GM18507 (cell line): ENCODE measurements around the gene CSRP1.

Experiments used
- DNase-seq: peaks from one replicate; pipeline ENCODE4 v3.0.0; 2011; ENCODE audit warnings: low read depth; ENCODE audit not compliant: insufficient read length; ENCODE audit errors: extremely low spot score
- FAIRE-seq: peaks from 2 replicates; lab custom pipeline; 2011; peaks lifted over from hg19 to GRCh38; lab: Jason Lieb, UNC

The CSRP1 gene

GRCh38 chr1:201466492-201466891 lies 40.4 kb downstream of the CSRP1 start:
- DNase-seq (no peak), FAIRE-seq (no peak)

- no peak for DNase-seq
- FAIRE-seq = no peak
Measured at GRCh38 chr1:201465698-201466290, 41.1 kb downstream of the CSRP1 start.

GRCh38 chr1:201463071-201463552 lies 43.8 kb downstream of the CSRP1 start:
- no peak for FAIRE-seq

GRCh38 chr1:201461645-201462441 lies 45.1 kb downstream of the CSRP1 start:
- no peak for DNase-seq

More at GRCh38 chr1:201463071-201463552, 43.8 kb downstream of the CSRP1 start:
- no peak for DNase-seq

GRCh38 chr1:201460814-201461644 lies 45.9 kb downstream of the CSRP1 start:
- FAIRE-seq = no peak
- DNase-seq = no peak

More at GRCh38 chr1:201461645-201462441, 45.1 kb downstream of the CSRP1 start:
- no peak for FAIRE-seq

GRCh38 chr1:201459775-201460174 lies 47.1 kb downstream of the CSRP1 start:
- DNase-seq = no peak
- FAIRE-seq = no peak

GRCh38 chr1:201459052-201459451 lies 47.9 kb downstream of the CSRP1 start:
- no peak for DNase-seq
- no peak for FAIRE-seq

GRCh38 chr1:201457508-201457960 lies 49.4 kb downstream of the CSRP1 start:
- no peak for DNase-seq
- FAIRE-seq = no peak

- DNase-seq (no peak), FAIRE-seq (no peak)
Measured at GRCh38 chr1:201456499-201457309, 50.2 kb downstream of the CSRP1 start.

GRCh38 chr1:201455098-201455497 lies 51.8 kb downstream of the CSRP1 start:
- DNase-seq (no peak), FAIRE-seq (no peak)

GRCh38 chr1:201454608-201455007 lies 52.3 kb downstream of the CSRP1 start:
- FAIRE-seq (no peak), DNase-seq (no peak)

- FAIRE-seq (no peak), DNase-seq (no peak)
Measured at GRCh38 chr1:201452866-201453265, 54.1 kb downstream of the CSRP1 start.

GRCh38 chr1:201450721-201451291 lies 56.1 kb downstream of the CSRP1 start:
- FAIRE-seq (no peak), DNase-seq (no peak)

GRCh38 chr1:201448990-201449389 lies 57.9 kb downstream of the CSRP1 start:
- FAIRE-seq (no peak), DNase-seq (no peak)

GRCh38 chr1:201447903-201448871 lies 58.7 kb downstream of the CSRP1 start:
- peak; percentile 77 for DNase-seq
- FAIRE-seq = peak; percentile 9

GRCh38 chr1:201445310-201445709 lies 61.6 kb downstream of the CSRP1 start:
- DNase-seq = no peak

GRCh38 chr1:201444792-201445191 lies 62.1 kb downstream of the CSRP1 start:
- no peak for FAIRE-seq
- no peak for DNase-seq

More at GRCh38 chr1:201445310-201445709, 61.6 kb downstream of the CSRP1 start:
- FAIRE-seq = no peak

GRCh38 chr1:201443747-201444146 lies 63.2 kb downstream of the CSRP1 start:
- FAIRE-seq (no peak), DNase-seq (no peak)
